K562 (cell line): Measurements from ENCODE around the gene HPS1. TPM values are rescaled to one million over a fixed set of nuclear protein-coding genes. Genes with fewer than 3 reads are reported as not detected.

Source experiments
- ATAC-seq: fragments of 200-7000 bp; cut with Tn5 transposase; 3 replicates; pipeline ENCODE4 v1.9.1; 2020; ENCODE audit warnings: moderate library complexity
- BruUV-seq: library from RNA; stranded (reverse); fragments of 400-500 nt; replicated peaks from 2 replicates; lab custom pipeline; 2021; lab: Mats Ljungman, UMichigan
- CTCF ChIA-PET: fragments of 300-600 bp; formaldehyde crosslinking; extraction: SDS; loops from one replicate; lab custom pipeline; 2021; ENCODE audit warnings: low intra/inter-chr PET ratio; lab: Yijun Ruan, JAX
- POLR2A ChIA-PET: fragments of 300-600, 350-650 bp; sonication (Branson Sonifier 250); formaldehyde crosslinking; extraction: SDS; loops from one replicate; lab custom pipeline; 2021; ENCODE audit warnings: antibody characterized with exemption, inconsistent platforms; lab: Yijun Ruan, JAX
- DNase-seq, 4 experiments: peaks; one replicate each; pipeline versions ENCODE4 v3.0.0 to v3.0.0-alpha.2; 2011 to 2018; ENCODE audit warnings: low spot score in 3 of 4, mixed read lengths in 3 of 4; ENCODE audit errors: extremely low read depth in 1 of 4
- FAIRE-seq: peaks from 2 replicates; lab custom pipeline; 2011; peaks lifted over from hg19 to GRCh38; lab: Jason Lieb, UNC
- H2AFZ ChIP-seq: 2 replicates; pipeline ENCODE4 v1.6.0; 2011; ENCODE audit warnings: low read depth, low read length, control low read depth, inconsistent platforms
- H3K27ac ChIP-seq: fragments of 200-600 bp; 3 replicates; pipeline ENCODE4 v1.8.0; 2011; ENCODE audit warnings: low read depth, mild to moderate bottlenecking, control low read depth, inconsistent platforms, low read length, moderate library complexity, mixed read lengths; ENCODE audit errors: extremely low read depth
- H3K27me3 ChIP-seq, 2 experiments: fragments of 300-600 bp in 1 of 2; 2 replicates in 1 of 2; 3 replicates in 1 of 2; pipeline versions ENCODE4 v1.6.0 to v1.8.0; 2011; ENCODE audit warnings: inconsistent platforms in 2 of 2, low read length in 2 of 2, mild to moderate bottlenecking in 1 of 2, mixed read lengths in 1 of 2, moderate library complexity in 1 of 2; ENCODE audit not compliant: control insufficient read depth in 2 of 2, insufficient read depth in 2 of 2
- H3K36me3 ChIP-seq: fragments of 300-600 bp; 3 replicates; pipeline ENCODE4 v1.8.0; 2011; ENCODE audit warnings: mild to moderate bottlenecking, low read length, inconsistent platforms; ENCODE audit not compliant: control insufficient read depth, insufficient read depth
- H3K4me1 ChIP-seq, 2 experiments: fragments of 200-600 bp in 1 of 2; replicated peaks in 1 of 2; 2 replicates in 1 of 2; 3 replicates in 1 of 2; pipeline versions ENCODE4 v1.5.1 to v1.8.0; 2011; ENCODE audit warnings: inconsistent platforms in 2 of 2, low read length in 2 of 2, mild to moderate bottlenecking in 1 of 2, mixed read lengths in 1 of 2, moderate library complexity in 1 of 2; ENCODE audit not compliant: control insufficient read depth in 2 of 2, insufficient read depth in 2 of 2
- H3K4me2 ChIP-seq: 2 replicates; pipeline ENCODE4 v1.6.1; 2011; ENCODE audit warnings: low read length, control low read depth, inconsistent platforms, mixed read lengths; ENCODE audit not compliant: insufficient read depth
- H3K4me3 ChIP-seq: fragments of 200-600 bp; sonication (generic), shearing (Covaris generic); 2 replicates; pipeline ENCODE4 v1.5.1; 2016; ENCODE audit warnings: control low read depth, inconsistent platforms
- H3K79me2 ChIP-seq: fragments of 200-600 bp; 3 replicates; pipeline ENCODE4 v1.8.0; 2011; ENCODE audit warnings: low read length, inconsistent platforms; ENCODE audit not compliant: control insufficient read depth, insufficient read depth
- H3K9ac ChIP-seq, 2 experiments: 2 replicates each; pipeline versions ENCODE4 v1.6.0 to v1.6.1; 2011; ENCODE audit warnings: low read depth in 2 of 2, low read length in 2 of 2, control low read depth in 1 of 2, inconsistent platforms in 1 of 2, mild to moderate bottlenecking in 1 of 2, mixed read lengths in 1 of 2; ENCODE audit not compliant: insufficient read depth in 1 of 2
- H3K9me1 ChIP-seq: one replicate; pipeline ENCODE4 v1.6.0; 2011; ENCODE audit warnings: inconsistent platforms, mild to moderate bottlenecking, low read length, moderate library complexity; ENCODE audit not compliant: control insufficient read depth, insufficient read depth
- H3K9me3 ChIP-seq: replicated peaks from 2 replicates; pipeline ENCODE4 v1.5.1; 2011; ENCODE audit warnings: low read depth, low read length, inconsistent platforms; ENCODE audit not compliant: control insufficient read depth, insufficient read depth
- H4K20me1 ChIP-seq: replicated peaks from 2 replicates; pipeline ENCODE4 v1.6.1; 2011; ENCODE audit warnings: low read length, inconsistent platforms, mixed read lengths; ENCODE audit not compliant: control insufficient read depth, insufficient read depth
- MGA ChIP-seq: fragments of 450-650 bp; IDR thresholded peaks from 2 replicates; pipeline ENCODE4 v1.6.1; 2016; ENCODE audit warnings: mild to moderate bottlenecking, moderate library complexity
- MYNN ChIP-seq, 2 experiments: sonication (generic); formaldehyde crosslinking in 1 of 2; IDR thresholded peaks; 2 replicates each; pipeline versions ENCODE4 v1.5.0 to v1.6.1; 2016 to 2020; ENCODE audit warnings: antibody characterized with exemption in 1 of 2, missing genetic modification reagents in 1 of 2
- RCOR1 ChIP-seq, 2 experiments: IDR thresholded peaks; 2 replicates each; pipeline ENCODE4 v1.6.1; 2012; ENCODE audit warnings: low read depth in 2 of 2, low read length in 2 of 2, borderline replicate concordance in 1 of 2, improper control_type of control experiment in 1 of 2
- SMARCC2 ChIP-seq: fragments of 450-650 bp; IDR thresholded peaks from 2 replicates; pipeline ENCODE4 v1.6.1; 2017; ENCODE audit warnings: antibody characterized with exemption, moderate library complexity, mild to moderate bottlenecking, low read depth
- TAF9B ChIP-seq: fragments of 450-650 bp; IDR thresholded peaks from 2 replicates; pipeline ENCODE4 v1.6.1; 2018; ENCODE audit warnings: mild to moderate bottlenecking; ENCODE audit not compliant: partially characterized antibody
- THRB ChIP-seq: fragments of 450-650 bp; formaldehyde crosslinking; conservative IDR thresholded peaks from 2 replicates; pipeline ENCODE4 v1.4.0; 2022; ENCODE audit warnings: mild to moderate bottlenecking, missing genetic modification characterization
- WGBS: fragments of 100-300 bp; shearing (Covaris generic); methylation state at CpG from one replicate; pipeline ENCODE4 v1.1.6; 2016; ENCODE audit warnings: low coverage, mixed read lengths; ENCODE audit not compliant: insufficient coverage; ENCODE audit errors: missing lambda C conversion rate; 5-methylcytosine and 5-hydroxymethylcytosine counted together
- in situ Hi-C: fragments of 300-500 bp; cut with MboI; formaldehyde crosslinking; loops from 4 replicates; pipeline ENCODE4 v1.15.0; 2018; ENCODE audit warnings: inconsistent platforms, mixed read lengths
- intact Hi-C: fragments of 100-400 bp; cut with micrococcal nuclease; formaldehyde crosslinking; loops from 2 replicates; pipeline ENCODE4 v1.14.2; 2022
- polyA plus RNA-seq, 8 experiments: library from polyadenylated mRNA; depleted of rRNA in 4 of 8; stranded (reverse) in 5 of 8; unstranded in 3 of 8; fragments of >200 nt; fragmentation: Nextera tagmentation in 2 of 8; fragmentation: Illumina TruSeq in 1 of 8; extraction: Ambion mirVana in 2 of 8; extraction: Trizol in 1 of 8; gene quantifications; 2 replicates each; pipeline versions ENCODE4 v1.2.1 to v1.2.3, GENCODE V29; 2011 to 2014; ENCODE audit warnings: inconsistent platforms in 1 of 8, missing spikeins in 1 of 8
- total RNA-seq, 7 experiments: library from RNA; depleted of rRNA in 6 of 7; stranded (reverse); fragments of >200 nt in 6 of 7; fragmentation: Illumina TruSeq in 2 of 7; extraction: Trizol in 2 of 7; gene quantifications; 2 replicates each; pipeline versions ENCODE4 v1.2.1 to v1.2.3, GENCODE V29; 2011 to 2021; ENCODE audit warnings: low replicate concordance in 1 of 7

The HPS1 gene
- total and polyA plus RNA-seq, 9 of the 15 experiments (the other 6 are each of a cell fraction or from before 2014, with no cell fraction given), result 18.1 to 43.6 (median 26.3) TPM

- peak; percentile 85 for ATAC-seq
- Histone ChIP-seq H2AFZ (peak overlapping the region; percentile 94), H3K9ac (peak overlapping the region; percentile 8 to 49; a peak in 3 of 4 replicates), H3K4me3 (no peak overlapping the region), H3K4me1 (peaks cover 40 to 46% of the 10 kb centered on the region in 2 experiments; a peak in 4 of 5 replicates), H4K20me1 (no peaks in the 10 kb centered on the region), H3K79me2 (no peaks in the 10 kb centered on the region), H3K36me3 (no peaks in the 10 kb centered on the region), H3K4me2 (peak overlapping the region; percentile 64), H3K27me3 (no peaks in the 10 kb centered on the region), H3K27ac (peak overlapping the region; percentile 82), H3K9me3 (no peaks in the 10 kb centered on the region), H3K9me1 (no peaks in the 10 kb centered on the region)
- ChIA-PET CTCF (interaction anchor here (0.6 to 1.8 kb wide), 4 partner anchors 43 to 779 kb away, joined by 3 to 8 read pairs (median 4); no protein-coding TSS in a partner anchor), POLR2A (interaction anchor here (0.6 to 1.6 kb wide), 3 partner anchors 19 to 38 kb away, joined by 3 to 4 read pairs (median 3); no protein-coding TSS in a partner anchor)
- peak; percentile 69 to 87 (median 77) for DNase-seq
- in situ Hi-C loops, result loop anchor here (10.0 kb wide), 1 partner anchor 578 kb away; no protein-coding TSS in a partner anchor
- FAIRE-seq, result peak; percentile 90
- intact Hi-C loops, result loop anchor here (1.0 to 10.0 kb wide), 6 partner anchors 42 to 780 kb away; no protein-coding TSS in a partner anchor
- 3% methylated on average over 15 of the region's 15 CpGs for WGBS
- BruUV-seq, result no TSS peak
- TF ChIP-seq RCOR1 (IDR thresholded peaks at IDR 0.05; ENCODE audit: borderline replicate concordance in 1 of 2, low read depth in 2 of 2, low read length in 2 of 2) (0 out of 4 replicates have a peak, but pooled peaks of 1 of the 2 experiments have one; percentile 47), THRB (CRISPR knock-in tag) (no peak), TAF9B (peak; percentile 41), MGA (peak; percentile 97), SMARCC2 (peak; percentile 59; the same call in 1 of the 2 replicates), MYNN (IDR thresholded peaks at IDR 0.05) (no peak), MYNN (CRISPR knock-in tag; IDR thresholded peaks at IDR 0.05) (no peak)
These were observed 20.2 kb upstream of the HPS1 start for GRCh38 chr10:98466861-98467505.
